ENCODE measurements around the gene C2CD3.

GRCh38 chr11:74048993-74049392 is 121.8 kb downstream of the C2CD3 start:
- TF ChIP-seq, protein P1, sequence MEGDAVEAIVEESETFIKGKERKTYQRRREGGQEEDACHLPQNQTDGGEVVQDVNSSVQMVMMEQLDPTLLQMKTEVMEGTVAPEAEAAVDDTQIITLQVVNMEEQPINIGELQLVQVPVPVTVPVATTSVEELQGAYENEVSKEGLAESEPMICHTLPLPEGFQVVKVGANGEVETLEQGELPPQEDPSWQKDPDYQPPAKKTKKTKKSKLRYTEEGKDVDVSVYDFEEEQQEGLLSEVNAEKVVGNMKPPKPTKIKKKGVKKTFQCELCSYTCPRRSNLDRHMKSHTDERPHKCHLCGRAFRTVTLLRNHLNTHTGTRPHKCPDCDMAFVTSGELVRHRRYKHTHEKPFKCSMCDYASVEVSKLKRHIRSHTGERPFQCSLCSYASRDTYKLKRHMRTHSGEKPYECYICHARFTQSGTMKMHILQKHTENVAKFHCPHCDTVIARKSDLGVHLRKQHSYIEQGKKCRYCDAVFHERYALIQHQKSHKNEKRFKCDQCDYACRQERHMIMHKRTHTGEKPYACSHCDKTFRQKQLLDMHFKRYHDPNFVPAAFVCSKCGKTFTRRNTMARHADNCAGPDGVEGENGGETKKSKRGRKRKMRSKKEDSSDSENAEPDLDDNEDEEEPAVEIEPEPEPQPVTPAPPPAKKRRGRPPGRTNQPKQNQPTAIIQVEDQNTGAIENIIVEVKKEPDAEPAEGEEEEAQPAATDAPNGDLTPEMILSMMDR (conservative IDR thresholded peaks at IDR 0.05 in 1 of 2, IDR thresholded peaks at IDR 0.05 in 1 of 2; ENCODE audit: low read depth in 1 of 2, low read length in 2 of 2), result no peak
- TF ChIP-seq EZH2 (IDR thresholded peaks at IDR 0.05; ENCODE audit: low read length, missing control alignments), result no peak
